HepG2 (cell line): ENCODE results near the gene NXPE3. TPM values are rescaled to one million over a fixed set of nuclear protein-coding genes. Genes with fewer than 3 reads are reported as not detected.

Experiments used
- ADNP ChIP-seq: sonication (generic); formaldehyde crosslinking; IDR thresholded peaks from 2 replicates; pipeline ENCODE4 v1.4.0; 2020; ENCODE audit warnings: missing genetic modification reagents
- CENPX ChIP-seq: sonication (generic); formaldehyde crosslinking; IDR thresholded peaks from 2 replicates; pipeline ENCODE4 v1.9.0; 2021; ENCODE audit warnings: mild to moderate bottlenecking, missing genetic modification reagents, moderate library complexity
- ETV5 ChIP-seq: IDR thresholded peaks from 2 replicates; pipeline ENCODE4 v1.6.1; 2018; ENCODE audit warnings: missing biosample characterization, missing genetic modification reagents, inconsistent platforms, borderline replicate concordance
- HNRNPH1 ChIP-seq: fragments of 200-400 bp; formaldehyde crosslinking; optimal IDR thresholded peaks from 2 replicates; pipeline ENCODE3; 2017; ENCODE audit warnings: mild to moderate bottlenecking, low read depth, low read length
- TEAD2 ChIP-seq: sonication (generic); formaldehyde crosslinking; IDR thresholded peaks from 2 replicates; pipeline ENCODE4 v1.9.0; 2021; ENCODE audit warnings: missing genetic modification reagents
- ZSCAN30 ChIP-seq: sonication (generic); formaldehyde crosslinking; IDR thresholded peaks from 2 replicates; pipeline ENCODE4 v1.5.0; 2020; ENCODE audit warnings: mild to moderate bottlenecking, missing genetic modification reagents
- polyA plus RNA-seq, 8 experiments: library from polyadenylated mRNA; depleted of rRNA in 3 of 8; stranded (reverse) in 7 of 8; unstranded in 1 of 8; fragments of >200 nt; fragmentation: Illumina TruSeq in 4 of 8; extraction: Trizol in 4 of 8; gene quantifications; 2 replicates each; pipeline versions ENCODE4 v1.2.1 to v1.2.3, GENCODE V29; 2011 to 2016; ENCODE audit warnings: low read depth in 4 of 8, missing spikeins in 1 of 8, mixed read lengths in 1 of 8; ENCODE audit not compliant: insufficient read depth in 1 of 8
- total RNA-seq, 5 experiments: library from RNA; depleted of rRNA; stranded (reverse); fragments of >200 nt; fragmentation: Illumina TruSeq; extraction: Trizol; gene quantifications; 2 replicates each; pipeline ENCODE4 v1.2.3, GENCODE V29; 2016; ENCODE audit warnings: low read depth in 1 of 5
- TF ChIP-seq, protein P1 (sequence below): sonication (generic); formaldehyde crosslinking; conservative IDR thresholded peaks from 2 replicates; pipeline ENCODE4 v1.4.0; 2020; ENCODE audit warnings: mild to moderate bottlenecking, missing genetic modification reagents, moderate library complexity
- TF ChIP-seq, protein P2 (sequence below): sonication (generic); formaldehyde crosslinking; IDR thresholded peaks from 2 replicates; pipeline ENCODE4 v1.4.0; 2020; ENCODE audit warnings: missing genetic modification reagents
- TF ChIP-seq, protein P3 (sequence below): sonication (generic); formaldehyde crosslinking; IDR thresholded peaks from 2 replicates; pipeline ENCODE4 v1.4.0; 2020; ENCODE audit warnings: missing genetic modification reagents
- TF ChIP-seq, protein P4 (sequence below): sonication (generic); formaldehyde crosslinking; IDR thresholded peaks from 2 replicates; pipeline ENCODE4 v1.8.0; 2022; ENCODE audit warnings: mild to moderate bottlenecking, missing genetic modification reagents, moderate library complexity
- TF ChIP-seq, protein P5 (sequence below): sonication (generic); formaldehyde crosslinking; IDR thresholded peaks from 2 replicates; pipeline ENCODE4 v1.5.1; 2020; ENCODE audit warnings: missing genetic modification reagents, mild to moderate bottlenecking, borderline replicate concordance

The NXPE3 gene
- total and polyA plus RNA-seq, 2 of the 13 experiments (the other 11 are each of a cell fraction or from before 2014, with no cell fraction given): 3.5 to 4.7 TPM

DNA sequence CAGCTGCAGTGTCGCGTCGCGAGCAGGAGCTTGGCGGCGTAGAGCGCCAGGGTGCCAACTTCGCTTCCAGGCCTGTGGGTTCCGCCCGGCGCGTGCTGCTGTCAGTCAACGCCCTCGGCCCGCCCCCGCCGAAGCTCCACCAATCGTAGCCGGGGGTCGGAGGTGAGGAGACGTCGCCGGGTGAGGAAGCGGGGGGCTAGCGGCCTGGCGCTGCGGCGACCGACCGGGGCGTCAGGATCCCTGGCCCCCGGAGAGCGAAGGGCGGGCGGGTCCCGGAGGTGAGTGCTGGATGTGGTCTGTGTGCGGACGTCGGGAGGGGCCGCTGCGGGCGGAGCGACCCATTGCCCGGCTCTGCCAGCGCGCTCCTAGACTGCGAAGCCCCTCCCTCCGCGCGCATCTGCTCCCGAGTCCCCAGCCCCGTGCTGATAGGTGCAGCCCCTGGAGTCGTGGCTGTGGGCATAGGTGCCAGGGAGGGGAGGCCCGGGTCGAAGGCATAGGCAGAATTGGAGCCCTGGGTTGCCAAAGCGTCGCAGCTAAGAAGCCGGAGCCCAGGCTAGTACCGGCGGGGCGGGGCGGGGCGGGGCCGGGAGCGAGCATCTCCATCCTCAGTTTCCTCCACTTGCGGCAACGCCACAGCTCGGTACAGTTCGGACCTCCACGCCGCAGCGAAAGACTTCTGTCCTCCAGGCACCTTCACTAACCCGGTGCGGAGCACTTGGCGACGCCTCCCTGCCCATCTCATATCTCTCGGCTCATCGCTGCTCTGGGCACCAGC is at the start of gene NXPE3 (continued):
- TF ChIP-seq, protein P1, sequence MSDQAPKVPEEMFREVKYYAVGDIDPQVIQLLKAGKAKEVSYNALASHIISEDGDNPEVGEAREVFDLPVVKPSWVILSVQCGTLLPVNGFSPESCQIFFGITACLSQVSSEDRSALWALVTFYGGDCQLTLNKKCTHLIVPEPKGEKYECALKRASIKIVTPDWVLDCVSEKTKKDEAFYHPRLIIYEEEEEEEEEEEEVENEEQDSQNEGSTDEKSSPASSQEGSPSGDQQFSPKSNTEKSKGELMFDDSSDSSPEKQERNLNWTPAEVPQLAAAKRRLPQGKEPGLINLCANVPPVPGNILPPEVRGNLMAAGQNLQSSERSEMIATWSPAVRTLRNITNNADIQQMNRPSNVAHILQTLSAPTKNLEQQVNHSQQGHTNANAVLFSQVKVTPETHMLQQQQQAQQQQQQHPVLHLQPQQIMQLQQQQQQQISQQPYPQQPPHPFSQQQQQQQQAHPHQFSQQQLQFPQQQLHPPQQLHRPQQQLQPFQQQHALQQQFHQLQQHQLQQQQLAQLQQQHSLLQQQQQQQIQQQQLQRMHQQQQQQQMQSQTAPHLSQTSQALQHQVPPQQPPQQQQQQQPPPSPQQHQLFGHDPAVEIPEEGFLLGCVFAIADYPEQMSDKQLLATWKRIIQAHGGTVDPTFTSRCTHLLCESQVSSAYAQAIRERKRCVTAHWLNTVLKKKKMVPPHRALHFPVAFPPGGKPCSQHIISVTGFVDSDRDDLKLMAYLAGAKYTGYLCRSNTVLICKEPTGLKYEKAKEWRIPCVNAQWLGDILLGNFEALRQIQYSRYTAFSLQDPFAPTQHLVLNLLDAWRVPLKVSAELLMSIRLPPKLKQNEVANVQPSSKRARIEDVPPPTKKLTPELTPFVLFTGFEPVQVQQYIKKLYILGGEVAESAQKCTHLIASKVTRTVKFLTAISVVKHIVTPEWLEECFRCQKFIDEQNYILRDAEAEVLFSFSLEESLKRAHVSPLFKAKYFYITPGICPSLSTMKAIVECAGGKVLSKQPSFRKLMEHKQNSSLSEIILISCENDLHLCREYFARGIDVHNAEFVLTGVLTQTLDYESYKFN: 0 out of 2 replicates have a peak, but pooled peaks have one; percentile 18
- TF ChIP-seq HNRNPH1 (no peak), CENPX (CRISPR knock-in tag) (no peak), ZSCAN30 (CRISPR knock-in tag) (no peak), TEAD2 (CRISPR knock-in tag) (peak; percentile 81; the same call in 1 of the 2 replicates), ETV5 (CRISPR knock-in tag) (peak; percentile 28; the same call in 1 of the 2 replicates), ADNP (CRISPR knock-in tag) (no peak)
- TF ChIP-seq, protein P2, sequence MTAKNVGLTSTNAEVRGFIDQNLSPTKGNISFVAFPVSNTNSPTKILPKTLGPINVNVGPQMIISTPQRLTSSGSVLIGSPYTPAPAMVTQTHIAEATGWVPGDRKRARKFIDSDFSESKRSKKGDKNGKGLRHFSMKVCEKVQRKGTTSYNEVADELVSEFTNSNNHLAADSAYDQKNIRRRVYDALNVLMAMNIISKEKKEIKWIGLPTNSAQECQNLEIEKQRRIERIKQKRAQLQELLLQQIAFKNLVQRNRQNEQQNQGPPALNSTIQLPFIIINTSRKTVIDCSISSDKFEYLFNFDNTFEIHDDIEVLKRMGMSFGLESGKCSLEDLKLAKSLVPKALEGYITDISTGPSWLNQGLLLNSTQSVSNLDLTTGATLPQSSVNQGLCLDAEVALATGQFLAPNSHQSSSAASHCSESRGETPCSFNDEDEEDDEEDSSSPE: peak; percentile 76
- TF ChIP-seq, protein P3, sequence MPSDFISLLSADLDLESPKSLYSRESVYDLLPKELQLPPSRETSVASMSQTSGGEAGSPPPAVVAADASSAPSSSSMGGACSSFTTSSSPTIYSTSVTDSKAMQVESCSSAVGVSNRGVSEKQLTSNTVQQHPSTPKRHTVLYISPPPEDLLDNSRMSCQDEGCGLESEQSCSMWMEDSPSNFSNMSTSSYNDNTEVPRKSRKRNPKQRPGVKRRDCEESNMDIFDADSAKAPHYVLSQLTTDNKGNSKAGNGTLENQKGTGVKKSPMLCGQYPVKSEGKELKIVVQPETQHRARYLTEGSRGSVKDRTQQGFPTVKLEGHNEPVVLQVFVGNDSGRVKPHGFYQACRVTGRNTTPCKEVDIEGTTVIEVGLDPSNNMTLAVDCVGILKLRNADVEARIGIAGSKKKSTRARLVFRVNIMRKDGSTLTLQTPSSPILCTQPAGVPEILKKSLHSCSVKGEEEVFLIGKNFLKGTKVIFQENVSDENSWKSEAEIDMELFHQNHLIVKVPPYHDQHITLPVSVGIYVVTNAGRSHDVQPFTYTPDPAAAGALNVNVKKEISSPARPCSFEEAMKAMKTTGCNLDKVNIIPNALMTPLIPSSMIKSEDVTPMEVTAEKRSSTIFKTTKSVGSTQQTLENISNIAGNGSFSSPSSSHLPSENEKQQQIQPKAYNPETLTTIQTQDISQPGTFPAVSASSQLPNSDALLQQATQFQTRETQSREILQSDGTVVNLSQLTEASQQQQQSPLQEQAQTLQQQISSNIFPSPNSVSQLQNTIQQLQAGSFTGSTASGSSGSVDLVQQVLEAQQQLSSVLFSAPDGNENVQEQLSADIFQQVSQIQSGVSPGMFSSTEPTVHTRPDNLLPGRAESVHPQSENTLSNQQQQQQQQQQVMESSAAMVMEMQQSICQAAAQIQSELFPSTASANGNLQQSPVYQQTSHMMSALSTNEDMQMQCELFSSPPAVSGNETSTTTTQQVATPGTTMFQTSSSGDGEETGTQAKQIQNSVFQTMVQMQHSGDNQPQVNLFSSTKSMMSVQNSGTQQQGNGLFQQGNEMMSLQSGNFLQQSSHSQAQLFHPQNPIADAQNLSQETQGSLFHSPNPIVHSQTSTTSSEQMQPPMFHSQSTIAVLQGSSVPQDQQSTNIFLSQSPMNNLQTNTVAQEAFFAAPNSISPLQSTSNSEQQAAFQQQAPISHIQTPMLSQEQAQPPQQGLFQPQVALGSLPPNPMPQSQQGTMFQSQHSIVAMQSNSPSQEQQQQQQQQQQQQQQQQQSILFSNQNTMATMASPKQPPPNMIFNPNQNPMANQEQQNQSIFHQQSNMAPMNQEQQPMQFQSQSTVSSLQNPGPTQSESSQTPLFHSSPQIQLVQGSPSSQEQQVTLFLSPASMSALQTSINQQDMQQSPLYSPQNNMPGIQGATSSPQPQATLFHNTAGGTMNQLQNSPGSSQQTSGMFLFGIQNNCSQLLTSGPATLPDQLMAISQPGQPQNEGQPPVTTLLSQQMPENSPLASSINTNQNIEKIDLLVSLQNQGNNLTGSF (CRISPR knock-in tag): peak; percentile 65; the same call in 1 of the 2 replicates
- TF ChIP-seq, protein P4, sequence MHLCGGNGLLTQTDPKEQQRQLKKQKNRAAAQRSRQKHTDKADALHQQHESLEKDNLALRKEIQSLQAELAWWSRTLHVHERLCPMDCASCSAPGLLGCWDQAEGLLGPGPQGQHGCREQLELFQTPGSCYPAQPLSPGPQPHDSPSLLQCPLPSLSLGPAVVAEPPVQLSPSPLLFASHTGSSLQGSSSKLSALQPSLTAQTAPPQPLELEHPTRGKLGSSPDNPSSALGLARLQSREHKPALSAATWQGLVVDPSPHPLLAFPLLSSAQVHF (CRISPR knock-in tag): peak; percentile 75; the same call in 1 of the 2 replicates
- TF ChIP-seq, protein P5, sequence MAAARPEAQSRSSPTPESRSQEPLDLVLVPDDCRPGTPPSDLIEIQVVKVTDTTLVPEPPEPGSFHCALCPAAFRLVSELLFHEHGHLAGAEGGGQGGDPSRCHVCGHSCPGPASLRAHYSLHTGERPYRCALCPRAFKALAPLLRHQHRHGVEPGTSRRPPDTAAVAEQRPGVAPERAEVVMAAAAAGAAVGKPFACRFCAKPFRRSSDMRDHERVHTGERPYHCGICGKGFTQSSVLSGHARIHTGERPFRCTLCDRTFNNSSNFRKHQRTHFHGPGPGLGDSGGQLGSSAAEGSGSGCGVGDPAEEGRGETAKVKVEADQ (CRISPR knock-in tag): no peak
